NB4 (cell line): Measurements from ENCODE around the gene MCM3AP.

Source experiments
- POLR2A ChIP-seq: IDR thresholded peaks from 2 replicates; pipeline ENCODE4 v1.6.1; 2011; ENCODE audit warnings: mild to moderate bottlenecking; ENCODE audit not compliant: insufficient read length; ENCODE audit errors: extremely low read depth
- TF ChIP-seq, protein P1 (sequence below): IDR thresholded peaks from one replicate; pipeline ENCODE4 v1.5.1; 2012; ENCODE audit warnings: low read depth, low read length
- TF ChIP-seq, protein P2 (sequence below): IDR thresholded peaks from 2 replicates; pipeline ENCODE4 v1.6.1; 2011; ENCODE audit warnings: low read depth, low read length

DNA sequence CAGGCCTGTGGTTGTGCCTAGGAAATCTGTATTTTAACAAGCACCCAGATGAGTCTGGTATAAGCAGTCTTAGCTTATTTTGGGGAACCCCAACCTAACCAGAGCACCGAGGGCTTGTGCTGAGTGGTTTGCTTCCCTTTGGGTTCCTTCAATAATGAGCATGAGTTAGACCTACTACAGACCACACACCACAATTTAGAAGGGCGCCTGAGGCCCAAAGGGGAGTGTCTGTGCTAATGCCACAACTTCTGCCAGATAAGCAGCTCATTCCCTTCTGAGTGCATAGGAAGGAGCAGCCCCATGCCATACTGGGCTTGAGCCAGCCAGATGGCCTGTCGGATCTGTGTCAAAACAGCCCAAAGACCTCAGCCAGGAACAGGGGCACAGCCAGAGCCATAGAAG is 41.5 kb downstream of the MCM3AP start:
- TF ChIP-seq, protein P1, sequence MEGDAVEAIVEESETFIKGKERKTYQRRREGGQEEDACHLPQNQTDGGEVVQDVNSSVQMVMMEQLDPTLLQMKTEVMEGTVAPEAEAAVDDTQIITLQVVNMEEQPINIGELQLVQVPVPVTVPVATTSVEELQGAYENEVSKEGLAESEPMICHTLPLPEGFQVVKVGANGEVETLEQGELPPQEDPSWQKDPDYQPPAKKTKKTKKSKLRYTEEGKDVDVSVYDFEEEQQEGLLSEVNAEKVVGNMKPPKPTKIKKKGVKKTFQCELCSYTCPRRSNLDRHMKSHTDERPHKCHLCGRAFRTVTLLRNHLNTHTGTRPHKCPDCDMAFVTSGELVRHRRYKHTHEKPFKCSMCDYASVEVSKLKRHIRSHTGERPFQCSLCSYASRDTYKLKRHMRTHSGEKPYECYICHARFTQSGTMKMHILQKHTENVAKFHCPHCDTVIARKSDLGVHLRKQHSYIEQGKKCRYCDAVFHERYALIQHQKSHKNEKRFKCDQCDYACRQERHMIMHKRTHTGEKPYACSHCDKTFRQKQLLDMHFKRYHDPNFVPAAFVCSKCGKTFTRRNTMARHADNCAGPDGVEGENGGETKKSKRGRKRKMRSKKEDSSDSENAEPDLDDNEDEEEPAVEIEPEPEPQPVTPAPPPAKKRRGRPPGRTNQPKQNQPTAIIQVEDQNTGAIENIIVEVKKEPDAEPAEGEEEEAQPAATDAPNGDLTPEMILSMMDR: no peak
- TF ChIP-seq POLR2A: no peak
- TF ChIP-seq, protein P2, sequence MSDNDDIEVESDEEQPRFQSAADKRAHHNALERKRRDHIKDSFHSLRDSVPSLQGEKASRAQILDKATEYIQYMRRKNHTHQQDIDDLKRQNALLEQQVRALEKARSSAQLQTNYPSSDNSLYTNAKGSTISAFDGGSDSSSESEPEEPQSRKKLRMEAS: no peak
